Head of caudate nucleus (tissue), 42 donors: ENCODE data around the gene EME1.
"Not testable (repeated sequence)": the region's sequence is repeated elsewhere in the genome, so short reads cannot be mapped to it uniquely, and the experiment has no call there.

Experiments used
- DNase-seq, 42 donors: peaks; one replicate each; pipeline versions ENCODE4 v3.0.0 to v3.0.0-alpha.2; 2020 to 2021; ENCODE audit warnings: mixed read lengths in 7 of 42
- intact Hi-C: fragments of 100-400 bp; cut with DNase I; formaldehyde crosslinking; loops from one replicate; pipeline ENCODE4 v1.15.0; 2022

Gene EME1

DNA sequence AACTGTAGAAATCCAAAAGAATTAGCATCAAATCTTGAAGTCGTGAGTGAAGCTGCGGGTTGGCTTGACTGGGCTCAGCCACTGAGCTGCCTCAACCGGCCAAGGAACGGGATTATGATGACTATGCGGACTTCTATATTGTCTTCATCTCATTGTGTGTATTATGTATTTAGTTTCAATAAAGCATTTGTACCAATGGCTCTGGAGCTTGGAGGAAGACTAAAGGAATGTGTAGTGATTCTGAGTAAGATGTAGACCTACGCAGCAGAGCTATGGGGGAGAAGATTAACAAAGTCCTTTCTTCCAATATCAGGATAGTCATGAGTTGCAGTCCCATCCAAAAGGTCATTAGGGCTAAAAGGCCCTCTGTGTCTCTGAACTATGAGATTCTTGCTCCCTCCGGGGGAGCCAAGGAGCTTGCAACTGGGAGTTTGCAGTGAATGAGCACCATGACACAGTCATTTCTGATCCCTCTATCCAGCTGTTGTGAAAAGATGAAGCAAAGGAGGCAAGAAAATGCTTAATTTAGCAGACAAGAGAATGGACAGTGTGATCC is 8.3 kb downstream of the EME1 start:
- intact Hi-C loops = no loop called here
- no peak for DNase-seq

- DNase-seq = no peak
- intact Hi-C loops = no loop called here
Measured at GRCh38 chr17:50381920-50382319, 8.9 kb downstream of the EME1 start.

DNA sequence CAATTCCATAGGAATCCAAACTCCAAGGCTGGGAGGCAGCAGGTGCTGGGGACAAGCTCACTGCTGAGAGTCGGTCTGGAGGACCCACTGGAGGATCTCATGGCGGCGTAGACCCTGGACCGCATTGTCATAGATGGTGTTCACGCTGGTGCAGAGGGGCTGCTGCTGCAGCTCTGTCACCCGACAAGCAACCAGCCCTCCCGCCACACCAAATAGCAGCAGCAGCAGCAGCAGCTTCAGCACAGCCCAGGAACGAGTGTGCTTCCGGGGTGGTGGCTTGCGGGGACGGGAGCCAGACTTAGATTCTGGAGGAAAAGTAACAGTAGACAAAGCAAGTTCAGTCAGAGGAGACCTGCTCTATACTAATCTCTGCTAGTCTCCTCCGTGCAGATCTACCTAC is 9.9 kb downstream of the EME1 start:
- no peak for DNase-seq
- intact Hi-C loops = no loop called here

DNA sequence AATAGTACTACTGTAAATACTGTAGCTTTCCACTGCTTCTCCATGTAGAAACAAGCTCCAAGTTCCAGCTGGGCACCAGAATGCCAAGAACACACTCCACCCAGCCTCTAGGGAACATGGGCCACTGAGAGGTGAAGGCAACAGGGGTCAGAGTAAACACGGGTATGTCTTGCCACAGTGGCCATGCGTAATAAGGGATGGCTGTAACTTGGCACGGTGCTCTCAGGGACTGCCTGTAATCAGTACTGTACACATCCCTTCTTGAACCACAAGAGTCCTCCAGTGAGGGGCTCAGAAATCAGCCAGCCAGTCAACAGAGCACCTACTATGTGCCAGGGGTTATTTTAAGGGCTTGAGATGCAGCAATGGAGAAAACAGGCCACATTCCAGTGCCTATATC is 13.5 kb downstream of the EME1 start:
- intact Hi-C loops = no loop called here
- no peak for DNase-seq

DNA sequence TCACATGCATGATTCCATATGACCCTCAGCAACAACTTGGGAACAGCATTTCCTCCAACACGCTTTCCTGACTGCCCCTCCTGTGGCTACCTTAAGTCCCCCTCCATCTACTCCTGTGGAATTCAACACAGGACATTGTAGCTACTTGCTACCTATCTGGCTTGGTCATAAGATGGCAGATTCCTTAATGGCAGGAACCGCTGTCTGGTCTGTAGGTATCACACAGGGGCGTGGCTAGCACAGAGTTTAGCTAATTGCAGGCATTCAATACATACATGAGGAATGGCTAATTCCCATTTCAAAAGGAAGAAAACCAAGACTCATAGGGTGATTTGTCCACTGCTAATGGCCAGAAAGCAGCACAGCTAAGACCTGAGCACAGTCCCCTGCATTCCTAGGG is 15.7 kb downstream of the EME1 start:
- DNase-seq = no peak
- intact Hi-C loops = no loop called here

GRCh38 chr17:50389534-50389933 is 16.5 kb downstream of the EME1 start:
- intact Hi-C loops = no loop called here
- no peak for DNase-seq

- DNase-seq = no peak
- intact Hi-C loops = no loop called here
Measured at GRCh38 chr17:50392621-50393020, 19.6 kb downstream of the EME1 start.

GRCh38 chr17:50393700-50394099 is 20.7 kb downstream of the EME1 start:
- intact Hi-C loops = no loop called here
- DNase-seq = no peak

GRCh38 chr17:50394711-50395110 is 21.7 kb downstream of the EME1 start:
- intact Hi-C loops = no loop called here

DNA sequence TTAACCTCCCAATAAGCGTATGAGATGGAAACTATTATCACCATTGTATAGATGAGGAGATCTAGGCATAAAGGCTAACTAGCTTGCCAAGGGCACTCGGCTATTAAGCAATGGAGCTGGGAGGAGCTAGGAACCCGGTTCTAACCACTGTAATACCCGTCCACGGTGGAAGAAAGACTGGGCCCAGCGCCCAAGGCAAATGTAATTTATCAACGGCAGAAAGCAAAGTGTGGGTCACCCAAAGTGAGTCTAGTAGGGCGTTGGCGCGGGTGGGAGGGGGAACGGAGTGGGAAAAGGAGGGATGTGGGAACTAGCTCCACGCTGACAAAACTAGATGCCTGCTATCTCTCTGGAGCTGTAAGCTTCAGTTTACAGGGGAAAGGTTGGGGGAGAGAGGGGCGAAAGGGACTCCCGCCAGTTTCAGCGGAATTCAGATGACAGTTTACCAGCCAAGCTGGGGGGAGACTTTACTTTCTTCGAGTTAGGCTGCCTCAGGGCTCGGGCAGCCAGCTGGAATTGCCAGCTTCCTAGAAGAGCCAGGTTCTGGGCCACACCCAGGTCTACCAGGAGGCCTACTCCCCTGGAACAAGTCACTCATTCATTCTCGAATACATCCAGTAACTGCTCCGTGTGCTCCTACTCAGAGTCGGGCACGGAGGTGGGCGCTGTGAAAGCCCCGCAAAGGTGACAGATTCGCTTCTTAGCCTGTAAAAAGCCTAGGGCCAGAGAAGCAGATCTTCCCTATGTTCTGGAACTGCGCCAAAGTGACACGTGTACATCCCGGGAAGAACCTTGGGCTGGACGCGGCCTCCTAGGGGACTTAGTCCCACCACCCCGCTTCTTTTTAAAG is 23.5 kb downstream of the EME1 start:
- peak in 23 of 42 donors; percentile 5 to 51 (median 26) for DNase-seq
- intact Hi-C loops = no loop called here

More at GRCh38 chr17:50394711-50395110, 21.7 kb downstream of the EME1 start:
- DNase-seq = no peak

DNA sequence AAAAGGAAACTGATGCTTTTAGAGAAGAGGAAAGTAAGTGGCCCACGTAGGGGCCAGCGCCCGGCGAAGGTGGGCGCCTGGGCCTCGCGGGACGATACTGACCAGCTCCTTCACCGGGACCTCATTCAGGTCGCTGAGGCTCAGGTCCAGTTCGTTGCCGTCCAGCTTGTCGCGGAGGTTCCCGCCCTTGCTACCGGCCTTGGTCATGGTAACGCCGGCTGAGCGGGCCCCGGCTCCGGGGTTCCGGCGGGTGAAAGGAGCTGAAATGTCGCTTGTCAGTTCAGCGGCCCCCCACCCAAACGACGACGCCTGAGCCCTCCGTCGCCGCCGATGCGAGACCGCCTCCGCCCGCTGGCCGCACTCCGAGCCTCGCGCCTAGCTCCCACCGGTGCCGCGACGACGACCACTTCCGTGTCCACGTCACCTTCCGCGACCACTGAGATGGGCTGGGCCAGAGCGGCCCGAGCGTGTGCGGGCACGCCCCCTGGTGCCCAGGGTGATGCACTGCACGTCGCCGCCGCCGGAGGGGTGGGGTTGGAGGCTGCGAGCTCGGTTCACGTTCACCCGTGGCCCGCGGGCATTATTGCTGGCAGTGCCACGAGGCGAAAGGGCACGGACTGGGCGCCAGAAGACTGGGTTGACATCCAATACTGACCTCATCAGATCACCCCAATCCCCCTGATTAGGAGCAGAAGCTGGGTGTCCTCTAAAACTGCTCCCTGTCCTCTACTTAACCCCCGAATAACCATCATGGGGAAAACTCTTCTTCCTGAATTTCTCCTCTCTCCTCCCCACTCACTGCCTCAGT is 24.3 kb downstream of the EME1 start, which contains the start of gene LRRC59:
LRRC59 (minus strand) TSS at position 413 of the 808 bp plus-strand sequence; CDS start at position 207, 206 bp downstream.
- intact Hi-C loops = no loop called here
- DNase-seq = peak; percentile 70 to 94 (median 88)

- intact Hi-C loops = no loop called here
- no peak for DNase-seq
Measured at GRCh38 chr17:50397919-50398285, 24.9 kb downstream of the EME1 start.

- intact Hi-C loops, DNase-seq: not testable (repeated sequence)
Measured at GRCh38 chr17:50398672-50399071, 25.6 kb downstream of the EME1 start.

DNA sequence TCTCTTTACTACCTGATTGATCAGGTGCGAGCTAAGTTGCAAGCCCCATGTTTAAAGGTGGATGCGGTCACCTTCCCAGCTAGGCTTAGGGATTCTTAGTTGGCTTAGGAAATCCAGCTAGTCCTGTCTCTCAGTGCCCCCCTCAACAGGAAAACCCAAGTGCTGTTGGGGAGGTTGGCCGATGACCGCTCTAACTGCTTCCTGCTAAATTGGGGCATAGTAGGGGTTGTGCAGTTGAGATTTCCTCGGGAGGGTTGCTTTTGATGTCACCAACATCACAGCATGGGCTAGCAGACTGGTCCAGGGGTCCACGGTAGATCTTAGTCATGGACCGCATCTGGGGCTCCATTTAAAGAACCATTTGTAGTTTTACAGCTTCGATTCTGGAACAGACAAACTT is 26.6 kb downstream of the EME1 start:
- intact Hi-C loops = not testable (repeated sequence)

DNA sequence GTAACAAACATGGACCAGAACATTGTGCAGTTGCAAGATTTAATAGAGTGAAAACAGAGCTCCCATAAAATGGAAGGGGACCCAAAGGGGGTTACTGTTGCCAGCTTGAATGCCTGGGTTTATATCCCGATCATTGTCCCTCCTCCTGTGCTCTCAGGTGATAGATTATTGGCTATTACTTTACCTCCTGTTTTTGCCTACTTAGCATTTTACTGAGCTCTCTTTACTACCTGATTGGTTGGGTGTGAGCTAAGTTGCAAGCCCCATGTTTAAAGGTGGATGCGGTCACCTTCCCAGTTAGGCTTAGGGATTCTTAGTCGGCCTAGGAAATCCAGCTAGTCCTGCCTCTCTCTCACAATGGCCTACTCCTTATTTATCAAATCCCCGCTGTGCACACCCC is 32.3 kb downstream of the EME1 start:
- intact Hi-C loops = not testable (repeated sequence)

More for the DNA sequence above, 26.6 kb downstream of the EME1 start:
- DNase-seq = not testable (repeated sequence)

DNA sequence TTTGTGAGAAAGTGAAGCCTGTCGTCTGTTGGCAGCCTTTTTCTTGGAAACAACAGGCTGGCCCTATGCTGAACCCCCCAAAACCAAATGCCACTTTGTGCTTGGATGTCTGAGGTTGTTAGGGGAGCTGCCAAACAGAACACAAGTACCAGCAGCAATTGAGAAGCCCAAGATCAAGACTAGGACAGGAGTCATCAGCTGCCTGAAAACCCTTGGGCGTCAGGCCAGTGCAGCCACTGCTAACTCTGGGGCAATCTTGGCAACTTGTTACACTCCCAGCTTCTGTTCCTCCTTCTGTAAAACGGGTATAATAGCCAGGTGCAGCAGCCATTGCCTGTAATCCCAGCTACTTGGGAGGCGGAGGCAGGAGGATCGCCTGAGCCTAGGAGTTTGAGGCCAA is 33.5 kb downstream of the EME1 start:
- peak in 1 of 42 donors; percentile 16 for DNase-seq
- intact Hi-C loops = no loop called here

More for the DNA sequence above, 32.3 kb downstream of the EME1 start:
- not testable (repeated sequence) for DNase-seq

GRCh38 chr17:50407921-50408320 is 34.9 kb downstream of the EME1 start:
- DNase-seq = no peak
- intact Hi-C loops = no loop called here

DNA sequence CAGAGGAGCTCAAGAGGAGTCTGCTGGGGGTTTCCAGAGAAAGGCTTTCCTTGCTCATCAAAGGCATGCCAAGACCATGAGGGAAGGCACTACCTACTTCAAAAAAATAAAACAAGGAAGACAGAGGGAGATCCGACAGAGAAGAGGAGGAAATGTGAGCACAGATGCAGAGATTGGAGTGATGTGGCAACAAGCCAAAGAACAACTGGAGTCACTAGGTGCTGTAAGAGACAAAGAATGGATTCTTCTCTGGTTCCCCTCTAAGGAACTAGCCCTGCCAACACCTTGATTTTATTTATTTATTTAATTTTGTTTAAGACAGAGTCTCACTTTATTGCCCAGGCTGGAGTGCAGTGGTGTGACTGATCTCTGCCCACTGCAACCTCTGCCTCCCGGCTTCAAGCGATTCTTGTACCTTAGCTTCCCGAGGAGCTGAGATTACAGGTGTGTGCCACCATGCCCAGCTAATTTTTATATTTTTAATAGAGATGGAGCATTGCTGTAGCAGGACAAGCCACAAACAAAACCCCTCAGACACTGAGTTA is 39.2 kb downstream of the EME1 start:
- intact Hi-C loops = no loop called here
- DNase-seq = no peak

DNA sequence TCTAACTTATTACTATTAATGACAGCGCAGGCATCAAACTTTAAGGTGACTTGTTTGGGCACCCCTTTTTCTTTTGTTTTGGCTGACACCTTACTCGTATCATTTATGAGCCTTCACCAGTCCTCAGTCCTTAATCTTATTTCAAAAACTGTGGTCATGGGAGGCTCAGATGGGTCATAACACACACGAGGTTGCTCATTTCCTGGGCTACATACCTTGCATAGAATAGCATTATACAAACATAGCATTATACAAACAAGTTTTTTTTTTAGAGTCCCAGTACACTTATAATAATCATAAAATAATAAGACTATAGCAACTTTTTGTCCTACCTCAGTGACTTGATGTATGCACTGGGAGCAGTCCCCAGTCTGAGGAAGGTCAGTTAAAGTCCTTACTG is 41.8 kb downstream of the EME1 start:
- intact Hi-C loops = no loop called here
- no peak for DNase-seq

DNA sequence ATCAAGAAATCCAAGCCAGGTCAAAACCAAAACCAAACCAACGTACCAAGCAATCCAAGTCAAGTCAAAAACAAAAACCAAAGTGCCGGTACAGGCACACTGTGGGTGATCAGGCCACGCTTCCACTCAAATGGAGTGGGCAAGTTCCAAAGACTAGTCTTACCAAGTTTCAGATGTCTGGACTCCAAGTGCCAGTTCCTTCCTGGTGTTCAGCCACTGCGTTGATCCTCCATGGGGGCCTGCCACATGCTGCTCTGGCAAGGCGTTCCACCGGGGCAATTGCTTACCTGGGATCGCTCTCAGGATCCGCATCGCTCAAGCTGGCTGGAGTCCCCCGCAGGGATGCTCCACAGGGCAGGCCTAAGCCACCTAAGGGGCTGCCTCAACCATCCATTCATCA is 46.5 kb downstream of the EME1 start:
- DNase-seq, intact Hi-C loops: not testable (repeated sequence)
